ENCODE measurements around the gene UBAP2.
A peak's percentile ranks its signal among the peaks of the same experiment; 100 is the strongest.

Gene UBAP2

DNA sequence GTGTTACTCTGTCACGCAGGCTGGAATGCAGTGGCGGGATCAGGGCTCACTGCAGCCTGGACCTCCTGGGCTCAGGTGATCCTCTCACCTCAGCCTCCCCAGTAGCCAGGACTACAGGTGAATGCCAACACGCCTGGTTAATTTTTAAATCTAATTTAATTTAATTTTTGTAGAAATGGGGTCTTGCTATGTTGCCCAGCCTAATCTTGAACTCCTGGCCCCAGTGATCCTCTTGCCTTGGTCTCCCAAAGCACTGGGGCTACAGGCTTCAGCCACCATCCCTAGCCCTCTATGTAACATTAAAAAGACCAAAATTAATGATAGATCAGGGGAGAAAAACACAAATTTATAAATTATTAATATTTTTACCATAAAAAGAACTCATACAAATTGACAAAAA is 11.3 kb upstream of the UBAP2 start:
- Histone ChIP-seq H3K36me3 (replicated peaks; ENCODE audit: insufficient read depth, low read length) (no peaks in the 10 kb centered on the region), H3K79me2 (ENCODE audit: low read length) (no peaks in the 10 kb centered on the region), H3K27ac (ENCODE audit: low read length) (no peak overlapping the region), H3K27me3 (replicated peaks; ENCODE audit: insufficient read depth, low read length) (no peaks in the 10 kb centered on the region), H2AFZ (ENCODE audit: low read length) (no peak overlapping the region), H3K9me2 (replicated peaks; ENCODE audit: insufficient read depth, low read length) (no peaks in the 10 kb centered on the region), H3K4me2 (ENCODE audit: low read depth, low read length) (no peak overlapping the region), H3K4me1 (ENCODE audit: low read length) (no peaks in the 10 kb centered on the region), H3F3A (ENCODE audit: insufficient read depth, low read length) (no peaks in the 10 kb centered on the region), H3K4me3 (ENCODE audit: low read length) (no peak overlapping the region), H3K9me3 (replicated peaks; ENCODE audit: insufficient read depth, low read length) (no peaks in the 10 kb centered on the region), H4K20me1 (ENCODE audit: insufficient read depth, low read length) (no peaks in the 10 kb centered on the region), H3K9ac (ENCODE audit: low read length) (no peak overlapping the region)
- TF ChIP-seq EZH2phosphoT487 (IDR thresholded peaks at IDR 0.05; ENCODE audit: low read length), result no peak
- TF ChIP-seq CTCF (IDR thresholded peaks at IDR 0.05; ENCODE audit: low read length), result no peak
- no peak for TF ChIP-seq EZH2 (optimal IDR thresholded peaks at IDR 0.05; ENCODE audit: low read depth, low read length)
- no peak for DNase-seq

GRCh38 chr9:34059281-34059680 is 10.6 kb upstream of the UBAP2 start:
- H3K9ac ChIP-seq (ENCODE audit: low read length), result no peak overlapping the region
- DNase-seq, result no peak
- H3K79me2 ChIP-seq (ENCODE audit: low read length), result no peaks in the 10 kb centered on the region
- H4K20me1 ChIP-seq (ENCODE audit: insufficient read depth, low read length), result no peaks in the 10 kb centered on the region
- H3K27me3 ChIP-seq (replicated peaks; ENCODE audit: insufficient read depth, low read length), result no peaks in the 10 kb centered on the region
- H3K4me1 ChIP-seq (ENCODE audit: low read length), result no peaks in the 10 kb centered on the region
- no peak overlapping the region for H2AFZ ChIP-seq (ENCODE audit: low read length)
- no peak overlapping the region for H3K4me2 ChIP-seq (ENCODE audit: low read depth, low read length)
- H3K4me3 ChIP-seq (ENCODE audit: low read length), result no peak overlapping the region
- TF ChIP-seq CTCF (IDR thresholded peaks at IDR 0.05; ENCODE audit: low read length), result no peak
- TF ChIP-seq EZH2 (optimal IDR thresholded peaks at IDR 0.05; ENCODE audit: low read depth, low read length), result no peak
- TF ChIP-seq EZH2phosphoT487 (IDR thresholded peaks at IDR 0.05; ENCODE audit: low read length), result no peak
- H3K9me2 ChIP-seq (replicated peaks; ENCODE audit: insufficient read depth, low read length), result no peaks in the 10 kb centered on the region
- H3K9me3 ChIP-seq (replicated peaks; ENCODE audit: insufficient read depth, low read length), result no peaks in the 10 kb centered on the region
- no peaks in the 10 kb centered on the region for H3F3A ChIP-seq (ENCODE audit: insufficient read depth, low read length)
- H3K27ac ChIP-seq (ENCODE audit: low read length), result no peak overlapping the region
- H3K36me3 ChIP-seq (replicated peaks; ENCODE audit: insufficient read depth, low read length), result no peaks in the 10 kb centered on the region

GRCh38 chr9:34049630-34050384 is 1.1 kb upstream of the UBAP2 start:
- Histone ChIP-seq H3K4me2 (ENCODE audit: low read depth, low read length) (peak overlapping the region; percentile 86), H4K20me1 (ENCODE audit: insufficient read depth, low read length) (0 out of 2 replicates have a peak, but pooled peaks cover 5% of the 10 kb centered on the region), H3K4me1 (ENCODE audit: low read length) (peaks cover 28% of the 10 kb centered on the region), H3K27me3 (replicated peaks; ENCODE audit: insufficient read depth, low read length) (no peaks in the 10 kb centered on the region), H2AFZ (ENCODE audit: low read length) (peak overlapping the region; percentile 92), H3K9ac (ENCODE audit: low read length) (peak overlapping the region; percentile 98), H3K9me2 (replicated peaks; ENCODE audit: insufficient read depth, low read length) (no peaks in the 10 kb centered on the region), H3K79me2 (ENCODE audit: low read length) (peaks cover 38% of the 10 kb centered on the region), H3F3A (ENCODE audit: insufficient read depth, low read length) (peaks cover 25% of the 10 kb centered on the region), H3K4me3 (ENCODE audit: low read length) (peak overlapping the region; percentile 97), H3K36me3 (replicated peaks; ENCODE audit: insufficient read depth, low read length) (no peaks in the 10 kb centered on the region; the same call in 1 of the 2 replicates), H3K9me3 (replicated peaks; ENCODE audit: insufficient read depth, low read length) (no peaks in the 10 kb centered on the region), H3K27ac (ENCODE audit: low read length) (peak overlapping the region; percentile 88; the same call in 1 of the 2 replicates)
- TF ChIP-seq CTCF (IDR thresholded peaks at IDR 0.05; ENCODE audit: low read length), result no peak
- no peak for TF ChIP-seq EZH2 (optimal IDR thresholded peaks at IDR 0.05; ENCODE audit: low read depth, low read length)
- no peak for TF ChIP-seq EZH2phosphoT487 (IDR thresholded peaks at IDR 0.05; ENCODE audit: low read length)
- DNase-seq, result no peak
